Fibroblast of lung (primary cell): ENCODE data around the gene TBC1D12. TPM values are rescaled to one million over a fixed set of nuclear protein-coding genes. Genes with fewer than 3 reads are reported as not detected.

ENCODE experiments used
- DNase-seq, 2 donors: peaks; one replicate each; pipeline versions ENCODE4 v3.0.0 to v3.0.0-alpha.2; 2010; ENCODE audit warnings: low read depth in 2 of 2
- H2AFZ ChIP-seq: 2 replicates; pipeline ENCODE4 v1.5.1; 2012; ENCODE audit warnings: low read length, control low read depth, inconsistent platforms
- H3K27ac ChIP-seq: 2 replicates; pipeline ENCODE4 v1.5.1; 2011; ENCODE audit warnings: low read length, control low read depth; ENCODE audit not compliant: insufficient read depth
- H3K27me3 ChIP-seq: 2 replicates; pipeline ENCODE4 v1.5.1; 2011; ENCODE audit warnings: mild to moderate bottlenecking, low read length; ENCODE audit not compliant: control insufficient read depth, insufficient read depth
- H3K36me3 ChIP-seq: 2 replicates; pipeline ENCODE4 v1.5.1; 2011; ENCODE audit warnings: low read length; ENCODE audit not compliant: control insufficient read depth, insufficient read depth
- H3K4me1 ChIP-seq: 2 replicates; pipeline ENCODE4 v1.5.1; 2011; ENCODE audit warnings: low read length; ENCODE audit not compliant: control insufficient read depth, insufficient read depth; ENCODE audit errors: extremely low read depth
- H3K4me2 ChIP-seq: 2 replicates; pipeline ENCODE4 v1.5.1; 2011; ENCODE audit warnings: low read length, control low read depth; ENCODE audit not compliant: insufficient read depth; ENCODE audit errors: extremely low read depth
- H3K4me3 ChIP-seq, 4 experiments: fragments of 200-600 bp in 1 of 4; sonication (generic) in 1 of 4; replicated peaks in 1 of 4; 2 replicates each; pipeline ENCODE4 v1.5.1; 2011 to 2016; ENCODE audit warnings: low read length in 4 of 4, low read depth in 3 of 4, mild to moderate bottlenecking in 3 of 4, control low read depth in 2 of 4, inconsistent platforms in 1 of 4, mixed read lengths in 1 of 4; ENCODE audit not compliant: insufficient read depth in 1 of 4; ENCODE audit errors: control extremely low read depth in 1 of 4
- H3K79me2 ChIP-seq: 2 replicates; pipeline ENCODE4 v1.5.1; 2012; ENCODE audit warnings: mild to moderate bottlenecking, low read length, inconsistent platforms; ENCODE audit not compliant: control insufficient read depth, insufficient read depth
- H3K9ac ChIP-seq: 2 replicates; pipeline ENCODE4 v1.5.1; 2011; ENCODE audit warnings: mild to moderate bottlenecking, low read length, control low read depth; ENCODE audit not compliant: insufficient read depth
- H3K9me3 ChIP-seq: 2 replicates; pipeline ENCODE4 v1.5.1; 2012; ENCODE audit warnings: low read depth, low read length; ENCODE audit not compliant: control insufficient read depth, insufficient read depth
- H4K20me1 ChIP-seq: 2 replicates; pipeline ENCODE4 v1.5.1; 2011; ENCODE audit warnings: low read length; ENCODE audit not compliant: control insufficient read depth, insufficient read depth; ENCODE audit errors: extremely low read depth
- CTCF ChIP-seq, 2 donors: IDR thresholded peaks in 1 of 2; conservative IDR thresholded peaks in 1 of 2; 1 replicate in 1 of 2; 2 replicates in 1 of 2; pipeline ENCODE4 v1.5.1; 2011 to 2012; ENCODE audit warnings: low read length in 2 of 2, control low read depth in 1 of 2, inconsistent platforms in 1 of 2, low read depth in 1 of 2, mild to moderate bottlenecking in 1 of 2
- EZH2 ChIP-seq: IDR thresholded peaks from 2 replicates; pipeline ENCODE4 v1.5.1; 2012; ENCODE audit warnings: low read length, control low read depth, mild to moderate bottlenecking; ENCODE audit errors: missing control alignments
- polyA plus RNA-seq, 2 donors: library from polyadenylated mRNA; depleted of rRNA in 1 of 2; stranded (reverse) in 1 of 2; unstranded in 1 of 2; fragments of >200 nt; gene quantifications; 2 replicates each; pipeline ENCODE4 v1.2.1, GENCODE V29; 2011 to 2012; ENCODE audit warnings: missing spikeins in 1 of 2
- total RNA-seq: library from RNA; depleted of rRNA; stranded (reverse); fragments of >200 nt; gene quantifications from 2 replicates; pipeline ENCODE4 v1.2.1, GENCODE V29; 2014

The TBC1D12 gene
- total and polyA plus RNA-seq, 2 donors (not counting 1 experiment from before 2014, with no cell fraction given), result 7.8 to 13.9 TPM

- Histone ChIP-seq H3K4me1 (no peaks in the 10 kb centered on the region), H3K27me3 (no peaks in the 10 kb centered on the region), H4K20me1 (no peaks in the 10 kb centered on the region), H3K9me3 (no peaks in the 10 kb centered on the region), H3K79me2 (peaks cover 37% of the 10 kb centered on the region), H3K36me3 (no peaks in the 10 kb centered on the region), H3K4me3 (peak overlapping the region; percentile 66 to 89 (median 76)), H3K9ac (peak overlapping the region; percentile 85), H3K27ac (peak overlapping the region; percentile 76), H3K4me2 (peak overlapping the region; percentile 55), H2AFZ (peak overlapping the region; percentile 53)
- DNase-seq, result peak; percentile 70 to 76
- no peak for TF ChIP-seq CTCF (conservative IDR thresholded peaks at IDR 0.05 in 1 of 2, IDR thresholded peaks at IDR 0.05 in 1 of 2; ENCODE audit: low read depth in 1 of 2, low read length in 2 of 2)
- TF ChIP-seq EZH2, result no peak
These were observed 1.3 kb downstream of the TBC1D12 start for GRCh38 chr10:94403380-94404213.

GRCh38 chr10:94405406-94405805 lies 3.1 kb downstream of the TBC1D12 start:
- no peak overlapping the region for H3K9ac ChIP-seq
- peaks cover 40% of the 10 kb centered on the region for H3K79me2 ChIP-seq
- TF ChIP-seq EZH2, result no peak
- TF ChIP-seq CTCF (conservative IDR thresholded peaks at IDR 0.05 in 1 of 2, IDR thresholded peaks at IDR 0.05 in 1 of 2; ENCODE audit: low read depth in 1 of 2, low read length in 2 of 2), result no peak
- no peaks in the 10 kb centered on the region for H4K20me1 ChIP-seq
- no peak overlapping the region for H3K27ac ChIP-seq
- H3K4me2 ChIP-seq, result peak overlapping the region; percentile 33
- H3K9me3 ChIP-seq, result no peaks in the 10 kb centered on the region
- H3K36me3 ChIP-seq, result no peaks in the 10 kb centered on the region
- no peak overlapping the region for H3K4me3 ChIP-seq
- H3K27me3 ChIP-seq, result no peaks in the 10 kb centered on the region
- H2AFZ ChIP-seq, result no peak overlapping the region
- no peak for DNase-seq
- H3K4me1 ChIP-seq, result no peaks in the 10 kb centered on the region

- H3K4me2 ChIP-seq, result no peak overlapping the region
- no peaks in the 10 kb centered on the region for H3K27me3 ChIP-seq
- no peak overlapping the region for H2AFZ ChIP-seq
- peaks cover 46% of the 10 kb centered on the region for H3K79me2 ChIP-seq
- H3K27ac ChIP-seq, result no peak overlapping the region
- no peak for TF ChIP-seq EZH2
- no peak for TF ChIP-seq CTCF (conservative IDR thresholded peaks at IDR 0.05 in 1 of 2, IDR thresholded peaks at IDR 0.05 in 1 of 2; ENCODE audit: low read depth in 1 of 2, low read length in 2 of 2)
- no peaks in the 10 kb centered on the region for H3K9me3 ChIP-seq
- DNase-seq, result no peak
- H4K20me1 ChIP-seq, result no peaks in the 10 kb centered on the region
- no peak overlapping the region for H3K9ac ChIP-seq
- H3K4me3 ChIP-seq, result no peak overlapping the region
- no peaks in the 10 kb centered on the region for H3K4me1 ChIP-seq
- no peaks in the 10 kb centered on the region for H3K36me3 ChIP-seq
These were observed 5.3 kb downstream of the TBC1D12 start for GRCh38 chr10:94407668-94408067.
